Fibroblast of skin of left biceps (primary cell): ENCODE measurements around the gene ETV6.

Source experiments
- DNase-seq, 2 experiments: peaks; one replicate each; pipeline ENCODE4 v3.0.0-alpha.2; 2013; ENCODE audit warnings: low read depth in 2 of 2

ETV6 gene

GRCh38 chr12:11824736-11825135 is 175.3 kb downstream of the ETV6 start:
- DNase-seq, result no peak

- DNase-seq, result no peak
These were observed 175.8 kb downstream of the ETV6 start for GRCh38 chr12:11825278-11825677.

- DNase-seq, result no peak
These were observed 177.1 kb downstream of the ETV6 start for GRCh38 chr12:11826574-11826973.

- DNase-seq, result no peak
These were observed 177.9 kb downstream of the ETV6 start for GRCh38 chr12:11827091-11828061.

- DNase-seq, result no peak
These were observed 180.3 kb downstream of the ETV6 start for GRCh38 chr12:11829764-11830194.

GRCh38 chr12:11830307-11830801 is 180.9 kb downstream of the ETV6 start:
- DNase-seq, result no peak

- no peak for DNase-seq
These were observed 182.6 kb downstream of the ETV6 start for GRCh38 chr12:11832093-11832492.

- no peak for DNase-seq
These were observed 183.9 kb downstream of the ETV6 start for GRCh38 chr12:11833174-11833895.

- no peak for DNase-seq
These were observed 184.8 kb downstream of the ETV6 start for GRCh38 chr12:11834104-11834812.

- DNase-seq, result no peak
These were observed 185.5 kb downstream of the ETV6 start for GRCh38 chr12:11834931-11835330.

- DNase-seq, result no peak
These were observed 187.0 kb downstream of the ETV6 start for GRCh38 chr12:11836282-11837151.

GRCh38 chr12:11837216-11837934 is 187.9 kb downstream of the ETV6 start:
- no peak for DNase-seq

GRCh38 chr12:11838403-11838802 is 188.9 kb downstream of the ETV6 start:
- DNase-seq, result no peak

GRCh38 chr12:11839091-11839641 is 189.7 kb downstream of the ETV6 start:
- DNase-seq, result no peak

GRCh38 chr12:11840366-11840765 is 190.9 kb downstream of the ETV6 start:
- DNase-seq, result no peak

- DNase-seq, result no peak
These were observed 197.0 kb downstream of the ETV6 start for GRCh38 chr12:11846488-11846887.

- DNase-seq, result no peak
These were observed 198.1 kb downstream of the ETV6 start for GRCh38 chr12:11847539-11847938.

GRCh38 chr12:11849757-11850504 is 200.5 kb downstream of the ETV6 start:
- DNase-seq, result no peak

- DNase-seq, result no peak
These were observed 203.7 kb downstream of the ETV6 start for GRCh38 chr12:11853126-11853525.
